NCI-H460 (cell line): ENCODE data around the gene CCIN. TPM values are rescaled to one million over a fixed set of nuclear protein-coding genes. Genes with fewer than 3 reads are reported as not detected.

Experiments
- total RNA-seq: library from RNA; depleted of rRNA; stranded (reverse); fragments of >200 nt; shearing (Covaris generic); gene quantifications from 2 replicates; pipeline ENCODE4 v1.2.3, GENCODE V29; 2014; rRNA removed

Gene CCIN
- total RNA-seq, 1 experiment from 2014 or later: not detected

Other genes starting within 250 kb of the CCIN start
- gene OR2S2, start 211.2 kb upstream of the CCIN start, total RNA-seq: not detected in 2 replicates
- 3.6 and 6.0 TPM in 2 replicates for gene RECK, start 132.5 kb upstream of the CCIN start, total RNA-seq
- gene GLIPR2, start 32.7 kb upstream of the CCIN start, total RNA-seq: 0.35 and 0.92 TPM in 2 replicates
- gene CLTA, start 21.5 kb downstream of the CCIN start, total RNA-seq: 201 and 224 TPM in 2 replicates
- gene GNE, start 89.1 kb downstream of the CCIN start, total RNA-seq: 22.0 TPM in 2 replicates
- 6.6 and 6.8 TPM in 2 replicates for gene RNF38, start 230.9 kb downstream of the CCIN start, total RNA-seq